Measurements from ENCODE around the gene NPM1.

Gene NPM1

GRCh38 chr5:171426680-171427079, 39.0 kb downstream of the NPM1 start:
- TF ChIP-seq REST (IDR thresholded peaks at IDR 0.05; ENCODE audit: low read depth): no peak
- TF ChIP-seq EP300 (IDR thresholded peaks at IDR 0.05; ENCODE audit: borderline replicate concordance): no peak
- no peak for TF ChIP-seq CEBPB (IDR thresholded peaks at IDR 0.05)
- TF ChIP-seq NFIC (IDR thresholded peaks at IDR 0.05): no peak

- TF ChIP-seq CEBPB (IDR thresholded peaks at IDR 0.05) (no peak), NFIC (IDR thresholded peaks at IDR 0.05) (0 out of 2 replicates have a peak, but pooled peaks have one; percentile 55), FOXM1 (IDR thresholded peaks at IDR 0.05; ENCODE audit: borderline replicate concordance, low read depth) (no peak), TCF12 (IDR thresholded peaks at IDR 0.05; ENCODE audit: low read depth) (0 out of 2 replicates have a peak, but pooled peaks have one; percentile 19), EP300 (IDR thresholded peaks at IDR 0.05; ENCODE audit: borderline replicate concordance) (0 out of 2 replicates have a peak, but pooled peaks have one; percentile 29), TEAD4 (IDR thresholded peaks at IDR 0.05) (0 out of 2 replicates have a peak, but pooled peaks have one; percentile 5)
Observed at GRCh38 chr5:171427318-171428167, 39.9 kb downstream of the NPM1 start.

- no peak for TF ChIP-seq MAX (IDR thresholded peaks at IDR 0.05)
- TF ChIP-seq REST (IDR thresholded peaks at IDR 0.05; ENCODE audit: low read depth): no peak
- no peak for TF ChIP-seq CREB1 (IDR thresholded peaks at IDR 0.05; ENCODE audit: low read depth)
- no peak for TF ChIP-seq YY1 (IDR thresholded peaks at IDR 0.05; ENCODE audit: low read depth)
- no peak for TF ChIP-seq TCF12 (IDR thresholded peaks at IDR 0.05; ENCODE audit: low read depth)
- no peak for TF ChIP-seq TAF1 (IDR thresholded peaks at IDR 0.05; ENCODE audit: low read depth)
- TF ChIP-seq NFIC (IDR thresholded peaks at IDR 0.05): no peak
- TF ChIP-seq ZBTB7A (IDR thresholded peaks at IDR 0.05; ENCODE audit: low read depth): no peak
- TF ChIP-seq CEBPB (IDR thresholded peaks at IDR 0.05): no peak
- no peak for TF ChIP-seq USF1 (IDR thresholded peaks at IDR 0.05)
- TF ChIP-seq EP300 (IDR thresholded peaks at IDR 0.05; ENCODE audit: borderline replicate concordance): no peak
- no peak for TF ChIP-seq TEAD4 (IDR thresholded peaks at IDR 0.05)
- no peak for TF ChIP-seq RAD21 (IDR thresholded peaks at IDR 0.05; ENCODE audit: low read depth)
- TF ChIP-seq FOXM1 (IDR thresholded peaks at IDR 0.05; ENCODE audit: borderline replicate concordance, low read depth): no peak
- no peak for TF ChIP-seq EGR1 (IDR thresholded peaks at IDR 0.05)
Observed at GRCh38 chr5:171428168-171428696, 40.6 kb downstream of the NPM1 start.

GRCh38 chr5:171428809-171429542, 41.3 kb downstream of the NPM1 start:
- TF ChIP-seq TEAD4 (IDR thresholded peaks at IDR 0.05) (no peak), MAX (IDR thresholded peaks at IDR 0.05) (no peak), EP300 (IDR thresholded peaks at IDR 0.05; ENCODE audit: borderline replicate concordance) (no peak), NFIC (IDR thresholded peaks at IDR 0.05) (no peak)

- no peak for TF ChIP-seq YY1 (IDR thresholded peaks at IDR 0.05; ENCODE audit: low read depth)
Observed at GRCh38 chr5:171429543-171429910, 41.9 kb downstream of the NPM1 start.

GRCh38 chr5:171431251-171431777, 43.7 kb downstream of the NPM1 start:
- no peak for TF ChIP-seq CEBPB (IDR thresholded peaks at IDR 0.05)
- TF ChIP-seq TCF12 (IDR thresholded peaks at IDR 0.05; ENCODE audit: low read depth): no peak
- no peak for TF ChIP-seq EP300 (IDR thresholded peaks at IDR 0.05; ENCODE audit: borderline replicate concordance)
- no peak for TF ChIP-seq TEAD4 (IDR thresholded peaks at IDR 0.05)
- no peak for TF ChIP-seq FOXM1 (IDR thresholded peaks at IDR 0.05; ENCODE audit: borderline replicate concordance, low read depth)
- no peak for TF ChIP-seq CREB1 (IDR thresholded peaks at IDR 0.05; ENCODE audit: low read depth)
- no peak for TF ChIP-seq MAX (IDR thresholded peaks at IDR 0.05)
- TF ChIP-seq NFIC (IDR thresholded peaks at IDR 0.05): no peak
- no peak for TF ChIP-seq RAD21 (IDR thresholded peaks at IDR 0.05; ENCODE audit: low read depth)
- TF ChIP-seq YY1 (IDR thresholded peaks at IDR 0.05; ENCODE audit: low read depth): no peak
